Medulla oblongata (tissue), 1 donor: Measurements from ENCODE around the gene SMCO4.
"Not testable (repeated sequence)": the region's sequence is repeated elsewhere in the genome, so short reads cannot be mapped to it uniquely, and the experiment has no call there.

Experiments
- DNase-seq: peaks from one replicate; pipeline ENCODE4 v3.0.0-alpha.2; 2015; ENCODE audit errors: extremely low spot score

SMCO4 gene

DNA sequence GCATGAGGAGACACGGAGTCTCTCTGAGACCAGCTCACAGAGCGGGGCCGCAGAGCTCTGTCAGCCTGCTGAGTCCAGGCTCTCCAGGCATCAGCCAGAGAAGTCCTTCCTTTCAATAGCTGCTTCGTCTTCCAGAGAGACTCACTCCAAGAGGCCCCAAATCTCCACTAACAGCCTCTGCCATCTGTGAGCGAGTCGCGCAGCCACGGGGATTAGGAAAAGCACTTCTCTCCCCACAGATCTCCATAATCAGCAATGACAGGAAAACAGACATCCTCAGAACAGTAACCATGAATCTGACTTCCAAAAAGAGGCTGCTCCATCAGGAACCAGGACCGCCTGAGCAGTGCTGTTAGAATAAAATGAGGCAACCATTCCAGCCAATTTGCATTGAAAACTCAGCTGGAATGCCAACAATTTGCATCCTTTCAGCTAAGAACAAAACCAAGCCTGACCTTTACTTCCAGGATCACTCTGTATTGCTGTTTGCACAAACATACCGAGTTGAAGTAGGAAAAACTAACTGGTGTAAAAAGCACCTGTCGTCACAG, 65.4 kb downstream of the SMCO4 start:
- DNase-seq, result no peak

GRCh38 chr11:93476796-93477195, 66.4 kb downstream of the SMCO4 start:
- no peak for DNase-seq

- DNase-seq, result no peak
These were observed 69.1 kb downstream of the SMCO4 start for GRCh38 chr11:93474123-93474522.

- DNase-seq, result no peak
These were observed 74.9 kb downstream of the SMCO4 start for GRCh38 chr11:93468290-93468689.

DNA sequence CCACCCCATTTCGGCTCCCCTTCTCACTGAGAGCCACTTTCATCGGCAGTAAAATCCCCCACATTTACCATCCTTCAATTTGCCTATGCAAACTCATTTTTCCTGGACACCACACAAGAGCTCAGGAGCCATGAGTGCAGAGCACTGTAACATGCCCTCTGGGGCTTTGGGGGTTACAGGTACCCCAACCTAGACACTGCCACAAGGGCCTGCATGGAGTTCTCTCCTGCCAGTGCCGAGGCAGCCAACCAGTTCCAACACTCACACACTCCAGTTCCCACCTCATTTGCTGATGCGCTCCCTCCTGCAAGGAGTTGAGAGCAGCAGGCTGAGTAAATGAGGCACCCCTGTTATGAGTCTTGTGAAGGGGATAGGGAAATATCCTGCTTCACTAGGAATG, 76.1 kb downstream of the SMCO4 start:
- DNase-seq, result no peak

- DNase-seq, result no peak
These were observed 78.2 kb downstream of the SMCO4 start for GRCh38 chr11:93464927-93465540.

DNA sequence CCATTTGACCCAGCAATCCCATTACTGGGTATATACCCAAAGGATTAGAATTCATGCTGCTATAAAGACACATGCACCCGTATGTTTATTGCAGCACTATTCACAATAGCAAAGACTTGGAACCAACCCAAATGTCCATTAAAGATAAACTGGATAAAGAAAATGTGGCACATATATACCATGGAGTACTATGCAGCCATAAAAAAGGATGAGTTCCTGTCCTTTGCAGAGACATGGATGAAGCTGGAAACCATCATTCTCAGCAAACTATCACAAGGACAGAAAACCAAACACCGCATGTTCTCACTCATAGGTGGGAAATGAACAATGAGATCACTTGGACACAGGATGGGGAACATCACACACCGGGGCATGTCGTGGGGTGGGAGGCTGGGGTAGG, 79.5 kb downstream of the SMCO4 start:
- DNase-seq, result not testable (repeated sequence)

DNA sequence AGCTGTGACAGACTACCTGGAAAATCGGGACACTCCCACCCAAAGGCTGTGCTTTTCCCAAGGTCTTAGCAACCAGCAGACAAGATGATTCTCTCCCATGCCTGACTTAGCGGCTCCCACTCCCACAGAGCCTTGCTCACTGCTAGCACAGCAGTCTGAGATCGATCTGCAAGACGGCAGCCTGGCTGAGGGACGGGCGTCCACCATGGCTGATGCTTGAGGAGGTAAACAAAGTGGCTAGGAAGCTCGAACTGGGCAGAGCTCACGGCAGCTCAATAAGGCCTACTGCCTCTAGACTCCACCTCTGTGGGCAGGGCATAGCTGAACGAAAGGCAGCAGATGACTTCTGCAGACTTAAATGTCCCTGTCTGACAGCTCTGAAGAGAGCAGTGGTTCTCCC, 84.9 kb downstream of the SMCO4 start:
- no peak for DNase-seq

GRCh38 chr11:93444617-93445073, 98.5 kb downstream of the SMCO4 start:
- DNase-seq, result no peak

DNA sequence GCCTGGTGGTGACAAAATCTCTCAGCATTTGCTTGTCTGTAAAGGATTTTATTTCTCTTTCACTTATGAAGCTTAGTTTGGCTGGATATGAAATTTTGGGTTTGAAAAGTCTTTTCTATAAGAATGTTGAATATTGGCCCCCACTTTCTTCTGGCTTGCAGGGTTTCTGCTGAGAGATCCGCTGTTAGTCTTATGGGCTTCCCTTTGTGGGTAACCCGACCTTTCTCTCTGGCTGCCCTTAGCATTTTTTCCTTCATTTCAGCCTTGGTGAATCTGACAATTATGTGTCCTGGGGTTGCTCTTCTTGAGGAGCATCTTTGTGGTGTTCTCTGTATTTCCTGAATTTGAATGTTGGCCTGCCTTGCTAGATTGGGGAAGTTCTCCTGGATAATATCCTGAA, 100.0 kb downstream of the SMCO4 start:
- DNase-seq, result not testable (repeated sequence)

- no peak for DNase-seq
These were observed 110.9 kb downstream of the SMCO4 start for GRCh38 chr11:93432247-93432646.
